Measurements from ENCODE around the gene PDLIM4. TPM values are rescaled to one million over a fixed set of nuclear protein-coding genes. Genes with fewer than 3 reads are reported as not detected.

The PDLIM4 gene
- total and polyA plus RNA-seq, 11 donors: 2.4 to 16.9 (median 8.1) TPM

DNA sequence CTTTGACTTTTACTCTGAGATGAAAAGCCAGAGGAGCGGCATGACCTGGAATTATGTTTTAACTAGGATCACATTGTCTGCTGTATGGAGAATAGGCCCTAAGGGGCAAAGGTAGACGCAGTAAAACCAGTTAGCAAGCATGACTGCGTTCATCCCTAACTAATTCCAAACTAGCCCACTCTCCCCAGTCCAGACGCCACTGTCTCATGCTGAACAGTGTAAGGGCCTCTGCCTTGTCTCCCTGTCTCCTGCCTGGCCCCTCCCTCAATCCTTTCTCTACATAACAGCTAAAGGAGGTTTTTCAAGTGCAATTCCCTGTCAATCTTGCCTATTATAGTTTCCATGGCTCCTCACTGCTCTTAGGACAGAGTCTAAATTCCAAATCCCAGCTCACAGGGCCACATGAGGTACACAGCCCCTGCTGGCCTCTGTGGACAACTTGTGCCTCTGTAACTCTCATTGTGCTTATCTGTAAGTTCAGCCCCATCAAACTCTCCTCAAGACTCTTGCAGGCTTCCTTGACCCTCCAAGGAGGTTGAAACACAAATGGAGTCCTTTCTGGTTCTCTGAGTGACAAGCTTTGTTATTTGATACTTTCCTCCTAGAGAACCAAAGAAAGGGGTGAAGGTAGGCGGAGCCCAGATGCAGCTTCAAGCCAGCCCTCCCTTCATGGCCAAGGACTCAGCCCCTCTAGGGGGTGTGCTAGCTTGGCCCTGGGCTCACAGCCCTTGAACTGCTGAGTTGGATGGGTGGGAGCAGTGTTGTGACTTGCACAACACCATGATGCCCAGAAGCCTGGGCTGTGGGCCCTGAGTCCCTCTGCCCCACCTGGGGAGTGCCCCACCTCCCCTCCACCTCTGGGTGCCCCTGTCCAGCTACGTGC, 20.7 kb downstream of the PDLIM4 start:
- ATAC-seq: no peak
- intact Hi-C loops (cut with DNase I): loop anchor here in 2 of 10 donors (10.0 kb wide), 2 partner anchors 93 to 227 kb away; no protein-coding TSS in a partner anchor
- TF ChIP-seq, protein P1, sequence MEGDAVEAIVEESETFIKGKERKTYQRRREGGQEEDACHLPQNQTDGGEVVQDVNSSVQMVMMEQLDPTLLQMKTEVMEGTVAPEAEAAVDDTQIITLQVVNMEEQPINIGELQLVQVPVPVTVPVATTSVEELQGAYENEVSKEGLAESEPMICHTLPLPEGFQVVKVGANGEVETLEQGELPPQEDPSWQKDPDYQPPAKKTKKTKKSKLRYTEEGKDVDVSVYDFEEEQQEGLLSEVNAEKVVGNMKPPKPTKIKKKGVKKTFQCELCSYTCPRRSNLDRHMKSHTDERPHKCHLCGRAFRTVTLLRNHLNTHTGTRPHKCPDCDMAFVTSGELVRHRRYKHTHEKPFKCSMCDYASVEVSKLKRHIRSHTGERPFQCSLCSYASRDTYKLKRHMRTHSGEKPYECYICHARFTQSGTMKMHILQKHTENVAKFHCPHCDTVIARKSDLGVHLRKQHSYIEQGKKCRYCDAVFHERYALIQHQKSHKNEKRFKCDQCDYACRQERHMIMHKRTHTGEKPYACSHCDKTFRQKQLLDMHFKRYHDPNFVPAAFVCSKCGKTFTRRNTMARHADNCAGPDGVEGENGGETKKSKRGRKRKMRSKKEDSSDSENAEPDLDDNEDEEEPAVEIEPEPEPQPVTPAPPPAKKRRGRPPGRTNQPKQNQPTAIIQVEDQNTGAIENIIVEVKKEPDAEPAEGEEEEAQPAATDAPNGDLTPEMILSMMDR (IDR thresholded peaks at IDR 0.05): no peak
- no peak for TF ChIP-seq POLR2A (IDR thresholded peaks at IDR 0.05)
- Histone ChIP-seq H3K4me3 (no peak overlapping the region), H3K9me3 (no peaks in the 10 kb centered on the region), H3K27ac (no peak overlapping the region), H3K4me1 (peaks cover 0 to 1% (median 0%) of the 10 kb centered on the region in 12 donors), H3K27me3 (no peaks in the 10 kb centered on the region), H3K36me3 (no peaks in the 10 kb centered on the region)
- 90 to 96% (median 95%) methylated on average over 6 of the region's 6 CpGs for WGBS, 4 donors
- no peak for DNase-seq

DNA sequence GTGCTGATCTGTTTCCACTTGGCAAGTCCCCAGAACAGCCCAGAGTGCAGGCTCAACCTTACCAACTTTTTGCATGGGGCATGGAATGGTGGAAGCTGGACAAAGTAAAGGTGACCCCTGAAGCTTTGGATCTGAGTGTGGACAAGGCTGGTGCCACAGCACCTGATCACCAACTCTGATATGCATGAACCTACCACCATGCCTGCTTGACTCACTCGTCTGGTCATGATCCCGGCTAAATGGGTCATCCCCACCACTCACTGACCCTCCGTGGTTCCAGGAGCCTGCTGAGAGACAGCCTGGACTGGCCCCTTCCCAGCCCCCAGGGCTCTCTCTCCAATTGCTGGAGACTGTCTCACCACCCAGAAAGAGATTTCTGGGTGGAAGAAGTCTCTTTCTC, 22.3 kb downstream of the PDLIM4 start:
- 84 to 93% (median 87%) methylated on average over 3 of the region's 3 CpGs; no CpG with 5 or more reads in 1 of the 4 donors for WGBS, 4 donors
- Histone ChIP-seq H3K4me1 (peaks cover 0 to 3% (median 0%) of the 10 kb centered on the region in 12 donors), H3K36me3 (no peaks in the 10 kb centered on the region), H3K27ac (no peak overlapping the region), H3K27me3 (no peaks in the 10 kb centered on the region), H3K4me3 (no peak overlapping the region), H3K9me3 (no peaks in the 10 kb centered on the region)
- no peak for TF ChIP-seq POLR2A (IDR thresholded peaks at IDR 0.05)
- TF ChIP-seq, protein P1 (IDR thresholded peaks at IDR 0.05): no peak
- intact Hi-C loops (cut with DNase I): loop anchor here in 5 of 10 donors (5.0 to 10.0 kb wide), 5 partner anchors 42 to 225 kb away; no protein-coding TSS in a partner anchor
- ATAC-seq (no peak), DNase-seq (no peak)

DNA sequence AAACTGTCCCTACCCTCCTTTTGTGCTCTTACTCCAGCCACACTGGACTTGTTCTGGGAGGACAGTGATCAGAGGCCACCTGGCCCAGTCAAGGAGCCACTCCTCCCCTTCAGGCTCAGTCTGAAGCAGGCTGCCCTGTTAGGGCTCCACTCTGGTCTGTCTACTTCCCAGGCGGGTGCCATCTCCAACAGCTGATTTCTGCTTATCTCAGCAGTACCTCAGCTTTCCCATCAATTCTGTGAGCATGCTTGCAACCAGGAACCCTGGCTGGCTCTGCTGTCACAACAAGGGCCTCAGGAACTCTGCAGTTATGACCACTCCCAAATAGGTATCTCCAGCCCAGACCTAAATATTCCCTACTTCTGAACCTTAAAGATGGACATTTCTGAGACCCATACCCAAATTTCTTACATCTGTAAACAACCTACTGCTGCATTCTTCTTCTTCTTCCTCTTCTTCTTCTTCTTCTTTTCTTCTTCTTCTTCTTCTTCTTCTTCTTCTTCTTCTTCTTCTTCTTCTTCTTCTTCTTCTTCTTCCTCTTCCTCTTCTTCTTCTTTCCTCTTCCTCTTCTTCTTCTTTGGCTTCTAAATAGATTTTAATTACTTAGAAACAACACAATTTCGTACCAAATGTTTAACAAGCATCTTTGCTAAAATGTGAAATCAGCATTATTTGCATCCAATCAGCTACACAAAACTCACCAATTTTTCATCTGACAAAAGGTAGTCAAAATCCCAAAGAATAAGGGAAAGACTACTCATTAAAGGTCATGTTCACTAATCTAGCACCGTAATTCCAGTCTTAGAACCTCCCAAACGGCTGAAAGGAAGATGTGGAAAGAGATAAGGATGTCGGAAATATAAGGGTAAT, 23.1 kb downstream of the PDLIM4 start:
- Histone ChIP-seq H3K36me3 (no peaks in the 10 kb centered on the region), H3K4me1 (peaks cover 0 to 3% (median 0%) of the 10 kb centered on the region in 12 donors), H3K9me3 (no peaks in the 10 kb centered on the region), H3K27me3 (no peaks in the 10 kb centered on the region), H3K27ac (no peak overlapping the region), H3K4me3 (no peak overlapping the region)
- TF ChIP-seq, protein P1 (IDR thresholded peaks at IDR 0.05): no peak
- DNase-seq: no peak
- no peak for ATAC-seq
- intact Hi-C loops (cut with DNase I): loop anchor here in 3 of 10 donors (5.0 to 10.0 kb wide), 3 partner anchors 43 to 106 kb away; no protein-coding TSS in a partner anchor
- 83 to 91% (median 88%) methylated on average over 5 of the region's 5 CpGs for WGBS, 4 donors

Measured in heart left ventricle (tissue), 16 donors.